HG03342 (cell line): ENCODE measurements around the gene SUMO3.

Source experiments
- ATAC-seq: cut with Tn5 transposase; IDR thresholded peaks from one replicate; pipeline ENCODE4 v1.9.1; 2021; ENCODE audit warnings: mild to moderate bottlenecking, moderate library complexity; ENCODE audit not compliant: unreplicated experiment

SUMO3 gene

DNA sequence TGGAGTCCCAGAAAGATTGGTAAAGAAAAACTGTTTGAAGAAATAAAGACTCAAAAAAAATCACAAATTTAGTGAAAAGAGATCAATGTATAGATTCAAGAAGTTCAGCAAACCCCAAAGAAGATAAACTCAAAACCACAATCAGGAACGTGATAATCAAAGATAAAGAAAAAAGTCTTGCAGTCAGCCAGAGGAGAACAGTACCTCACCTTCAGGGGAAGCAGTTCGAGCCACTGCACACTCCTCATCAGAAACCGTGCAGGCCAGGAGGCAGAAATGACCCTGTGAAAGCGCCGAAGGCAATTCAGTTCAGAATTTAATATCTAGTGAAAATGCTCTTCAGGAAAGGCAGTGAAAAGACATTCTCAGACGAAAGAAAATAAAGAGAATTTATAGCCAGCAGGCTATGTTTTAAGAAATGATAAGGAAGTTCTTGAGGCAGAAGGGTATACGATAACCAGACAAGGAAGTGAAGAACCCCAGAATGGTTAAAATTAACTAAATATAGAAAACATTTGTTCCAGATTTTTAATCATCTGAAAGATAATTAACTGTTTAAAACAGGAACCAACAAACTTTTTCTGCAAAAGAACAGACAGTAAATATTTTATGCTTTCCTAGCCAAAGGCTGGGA, 13.5 kb upstream of the SUMO3 start:
- no peak for ATAC-seq

DNA sequence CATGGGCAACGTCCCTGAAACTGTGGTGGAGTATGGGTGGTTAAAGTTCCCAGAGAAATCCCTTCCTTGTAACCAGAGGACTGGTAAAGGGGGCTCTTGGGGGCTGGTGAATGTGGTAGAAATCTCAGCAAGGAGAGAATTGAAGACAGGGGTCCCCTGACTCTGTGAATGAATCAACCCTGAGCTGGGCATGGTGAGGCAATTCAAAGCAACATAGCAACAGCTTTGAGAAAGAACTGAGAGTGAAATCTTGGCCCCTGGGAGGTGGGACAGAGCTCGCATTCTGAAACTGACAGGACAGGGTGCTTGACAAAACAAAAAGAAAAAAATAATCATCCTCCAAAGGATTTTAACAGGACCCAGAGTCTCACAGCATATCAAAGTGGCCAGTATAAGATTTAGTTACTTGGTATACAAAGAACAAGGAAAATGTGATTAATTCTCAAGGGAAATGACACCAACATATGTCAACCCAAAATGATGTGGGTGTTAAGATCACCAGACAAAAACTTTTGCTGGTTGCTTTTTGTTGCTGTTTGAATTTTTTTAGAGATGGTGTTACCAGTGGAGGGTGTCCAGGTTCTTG, 11.7 kb upstream of the SUMO3 start:
- ATAC-seq: no peak

DNA sequence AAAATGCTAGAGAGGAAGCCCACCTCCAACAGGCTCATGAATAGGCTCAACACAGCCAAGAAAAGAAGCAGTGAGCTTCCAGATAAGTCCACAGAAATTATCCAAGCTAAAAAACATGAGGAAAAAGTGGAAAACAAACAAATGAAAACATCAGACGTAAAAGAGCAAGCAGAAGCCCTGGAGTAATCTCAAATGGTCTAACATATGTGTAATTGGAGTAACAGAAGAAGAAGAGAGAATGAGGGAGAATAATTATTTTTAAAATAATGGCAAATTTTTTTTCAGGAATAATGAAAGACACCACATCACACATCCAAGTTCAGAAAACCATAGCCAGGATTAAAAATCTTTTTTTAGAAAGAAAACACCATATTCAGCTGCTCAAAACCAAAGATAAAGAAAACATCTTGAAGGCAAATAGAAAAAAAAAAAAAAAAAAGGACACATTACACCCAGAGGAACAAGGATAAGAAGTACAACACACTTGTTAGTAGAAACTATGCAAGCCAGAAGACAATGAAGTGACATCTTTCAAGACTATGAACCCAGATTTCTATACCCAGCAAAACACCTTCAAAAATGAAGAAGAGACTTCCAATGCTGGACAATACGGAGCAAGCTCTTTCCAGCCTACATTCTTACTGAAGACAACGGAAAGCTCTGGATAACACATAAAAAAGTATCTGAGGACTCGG, 10.6 kb upstream of the SUMO3 start:
- ATAC-seq: no peak

DNA sequence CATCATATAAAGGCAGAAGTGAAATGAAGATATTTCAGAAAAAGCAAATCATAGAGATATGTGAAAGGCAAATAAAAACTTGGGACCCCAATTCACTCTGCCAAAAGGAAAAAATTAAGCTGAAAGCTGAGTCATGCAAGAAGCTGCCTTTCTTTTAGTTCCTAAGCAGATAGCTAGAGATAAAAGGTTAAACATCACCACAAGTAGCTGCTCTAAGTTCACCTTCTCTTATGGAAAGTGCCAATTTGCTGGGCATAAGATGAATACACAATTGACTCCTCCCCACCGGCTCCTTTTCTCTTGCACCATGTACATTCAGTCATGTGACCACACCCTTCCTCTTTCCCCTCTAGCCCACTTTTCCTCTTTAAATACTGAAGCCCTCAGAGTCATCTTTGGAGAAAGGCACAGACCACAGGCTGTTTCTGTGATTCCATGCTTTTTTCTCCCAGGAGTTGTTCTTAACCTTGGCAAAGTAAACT, 5.4 kb upstream of the SUMO3 start:
- ATAC-seq: no peak

DNA sequence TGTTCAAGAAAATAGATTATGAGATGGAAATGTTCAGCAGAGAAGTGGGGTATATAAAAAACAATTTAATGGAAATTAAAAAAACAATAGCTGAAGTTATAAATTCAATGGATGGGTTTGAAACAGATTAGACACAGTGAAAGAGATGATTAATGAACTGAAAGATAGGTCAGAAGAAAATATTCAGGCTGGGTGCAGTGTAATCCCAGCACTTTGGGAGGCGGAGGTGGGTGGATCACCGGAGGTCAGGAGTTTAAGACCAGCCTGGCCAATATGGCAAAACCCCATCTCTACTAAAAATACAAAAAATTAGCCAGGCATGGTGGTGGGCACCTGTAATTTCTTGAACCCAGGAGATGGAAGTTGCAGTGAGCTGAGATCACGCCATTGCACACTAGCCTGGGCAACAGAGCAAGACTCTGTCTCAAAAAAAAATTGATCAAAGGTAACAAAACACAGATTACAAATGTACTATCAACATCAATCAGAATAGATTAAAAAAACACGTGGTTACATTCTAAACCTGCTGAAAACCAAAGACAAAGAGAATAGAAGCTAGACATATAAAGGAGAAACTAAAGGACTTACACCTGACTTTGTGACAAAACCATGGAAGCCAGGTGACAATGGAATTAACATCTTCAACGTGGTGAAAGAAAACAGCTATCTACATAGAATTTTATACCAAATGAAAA, 4.8 kb upstream of the SUMO3 start:
- ATAC-seq: no peak

DNA sequence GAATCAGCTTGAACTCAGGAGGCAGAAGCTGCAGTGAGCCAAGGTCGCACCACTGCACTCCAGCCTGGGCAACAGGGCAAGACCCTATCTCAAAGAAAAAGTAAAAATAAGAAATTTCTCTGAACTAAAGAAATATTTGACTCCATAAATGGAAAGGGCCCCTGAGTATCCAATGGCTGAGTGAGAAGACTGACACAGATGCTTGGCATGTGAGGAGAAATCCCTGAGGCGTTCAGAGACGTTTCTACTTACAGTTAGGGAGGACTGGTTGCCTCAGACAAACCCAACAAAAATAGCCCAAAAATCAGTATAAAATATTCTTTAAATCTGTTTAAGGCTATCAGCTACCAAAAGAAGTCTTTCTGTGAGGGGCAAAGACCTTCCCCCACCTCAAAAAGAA, 3.0 kb upstream of the SUMO3 start:
- no peak for ATAC-seq

DNA sequence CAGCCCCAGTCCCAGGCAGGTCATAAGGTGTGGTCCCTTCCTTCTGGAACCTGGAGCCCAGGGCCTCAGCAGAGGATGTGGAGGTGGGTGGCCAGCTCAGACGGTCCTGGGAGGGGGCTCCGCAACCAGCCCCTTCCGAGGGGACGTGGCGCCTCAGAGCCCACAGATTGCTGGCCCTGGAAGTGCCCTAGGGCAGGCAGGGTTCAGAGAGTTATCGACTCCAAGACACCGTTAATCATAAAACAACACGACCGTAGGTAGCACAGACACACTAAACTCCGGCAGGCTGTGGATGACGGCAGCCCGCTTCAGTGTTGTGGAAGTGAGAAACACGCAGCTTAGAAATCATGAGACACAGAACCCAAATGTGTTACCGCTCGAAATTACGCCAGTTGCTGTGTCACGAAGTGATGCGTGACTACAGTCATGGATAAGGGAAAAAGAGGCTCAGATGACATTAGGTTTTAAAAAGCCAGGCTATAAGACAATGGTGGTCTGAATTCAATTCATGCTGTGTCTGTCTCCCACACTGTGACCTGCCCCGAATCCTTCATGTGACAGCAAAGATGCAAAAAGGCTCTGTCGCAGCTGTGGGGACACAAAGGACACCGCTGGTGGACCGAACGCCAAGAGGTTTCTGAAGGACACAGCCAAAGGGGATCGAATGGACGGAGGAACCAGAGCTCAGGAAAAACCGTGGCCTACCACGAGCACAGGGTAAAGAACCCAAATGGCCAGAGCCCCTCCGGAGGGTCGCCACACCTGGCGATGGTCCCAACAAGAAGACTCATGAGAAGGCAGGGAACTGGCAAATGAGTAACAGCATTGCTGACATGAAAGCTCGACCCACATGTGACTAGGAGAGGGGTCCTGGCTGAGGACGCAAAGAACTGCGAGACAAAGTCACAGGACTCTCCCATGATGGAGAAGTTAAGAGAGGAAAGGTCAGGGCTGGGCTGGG, 1.7 kb upstream of the SUMO3 start:
- ATAC-seq: no peak

DNA sequence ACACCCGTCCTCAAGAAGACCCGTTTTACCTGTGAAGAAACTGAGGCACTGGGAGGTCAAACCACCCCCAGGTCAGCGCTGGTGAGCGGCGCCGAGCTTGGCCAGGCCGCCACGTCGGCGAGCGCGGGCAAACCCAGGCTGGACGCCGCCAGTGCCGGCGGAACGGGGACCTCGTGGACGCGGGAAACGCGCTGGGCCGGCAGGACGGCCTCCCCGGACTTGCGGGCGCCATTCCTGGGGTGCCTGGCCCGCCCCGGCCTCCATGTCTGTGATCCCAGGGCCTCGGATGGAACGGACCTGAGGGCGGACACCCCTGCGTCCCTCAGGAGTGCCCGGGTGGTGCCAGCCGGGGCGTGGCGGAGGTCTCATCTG, 764 bp upstream of the SUMO3 start:
- no peak for ATAC-seq

DNA sequence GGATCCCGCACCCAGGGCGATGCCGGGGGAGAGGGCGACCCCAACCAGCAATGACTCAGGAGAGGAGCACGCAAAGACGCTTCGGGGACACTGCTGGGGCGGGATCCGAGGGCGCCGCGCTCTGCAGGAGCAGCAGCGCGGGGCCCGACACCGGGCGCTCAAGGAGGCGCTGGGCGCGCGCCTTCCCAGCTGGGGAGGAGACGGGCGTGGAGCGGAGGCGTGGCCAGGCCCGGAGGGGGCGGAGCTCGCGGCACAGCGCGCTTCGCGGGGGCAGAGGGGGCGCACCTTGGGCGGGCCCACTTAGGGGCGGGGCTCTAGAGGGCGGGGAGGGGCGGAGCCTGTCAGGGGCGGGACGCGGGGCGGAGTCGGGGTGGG, 369 bp downstream of the SUMO3 start:
- ATAC-seq: peak; percentile 70

DNA sequence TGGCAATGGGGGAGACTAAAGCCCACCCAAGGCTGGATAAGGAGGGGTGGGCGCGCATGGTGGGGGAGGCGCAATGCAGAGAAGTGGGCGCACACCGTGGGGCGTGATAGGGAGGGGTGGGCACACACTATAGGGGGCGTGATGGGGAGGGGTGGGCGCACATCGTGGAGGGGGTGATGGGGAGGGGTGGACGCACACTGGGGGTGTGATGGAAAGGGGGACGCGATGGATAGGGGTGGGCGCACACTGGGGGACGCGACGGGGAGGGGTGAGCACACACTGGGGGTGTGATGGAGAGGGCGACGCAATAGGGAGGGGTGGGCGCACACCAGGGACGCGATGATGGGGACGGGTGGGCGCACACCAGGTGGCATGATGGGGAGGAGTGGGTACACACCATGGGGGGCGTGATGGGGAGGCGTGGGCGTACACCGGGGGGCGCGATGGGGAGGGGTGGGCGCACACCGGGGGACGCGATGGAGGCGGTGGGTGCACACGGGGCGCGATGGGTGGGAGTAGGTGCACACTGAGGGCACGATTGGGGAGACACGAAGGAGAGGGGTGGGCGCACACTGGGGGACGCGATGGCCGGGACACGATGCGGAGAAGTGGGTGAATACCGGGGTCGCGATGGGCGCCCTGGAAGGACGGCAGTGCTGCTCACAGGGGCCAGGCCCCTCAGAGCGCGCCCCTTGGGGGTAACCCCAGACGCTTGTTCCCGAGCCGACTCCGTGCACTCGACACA, 929 bp downstream of the SUMO3 start:
- no peak for ATAC-seq

DNA sequence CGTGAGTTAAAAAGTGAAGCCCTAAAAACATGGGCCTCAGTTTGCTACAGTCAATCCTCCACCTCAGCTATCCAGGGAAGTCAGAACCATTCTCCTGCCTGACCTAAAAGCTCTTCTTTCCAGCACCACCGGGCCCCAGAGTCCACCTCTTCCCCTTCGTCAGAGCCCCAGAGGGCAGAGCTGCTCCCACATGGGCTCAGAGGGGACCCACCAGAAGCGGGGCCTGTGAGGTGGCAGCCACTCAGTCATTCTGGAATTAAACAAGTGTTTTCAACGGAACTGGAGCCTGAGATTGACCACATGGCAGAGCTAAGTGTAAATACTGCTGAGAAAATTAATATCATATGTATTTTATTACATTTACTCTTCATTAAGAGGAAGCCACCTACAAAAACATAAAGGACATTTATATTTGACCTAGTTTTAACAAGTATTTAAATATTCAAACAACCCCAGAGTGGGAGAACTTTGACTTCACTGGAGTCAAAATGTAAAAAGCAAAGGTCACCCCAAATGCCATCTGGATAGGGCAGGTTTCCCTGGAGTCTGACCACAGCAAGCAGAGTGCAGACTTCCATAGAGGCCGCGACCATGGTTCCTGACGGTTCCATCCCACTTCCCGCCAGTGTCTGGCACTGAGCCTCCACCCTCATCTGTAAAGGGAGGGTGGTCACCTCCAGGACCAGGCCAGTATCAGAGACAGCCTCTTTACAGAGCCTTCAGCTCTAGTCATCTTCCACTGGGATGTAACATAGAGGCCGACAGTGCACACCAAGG, 1.8 kb downstream of the SUMO3 start:
- no peak for ATAC-seq

DNA sequence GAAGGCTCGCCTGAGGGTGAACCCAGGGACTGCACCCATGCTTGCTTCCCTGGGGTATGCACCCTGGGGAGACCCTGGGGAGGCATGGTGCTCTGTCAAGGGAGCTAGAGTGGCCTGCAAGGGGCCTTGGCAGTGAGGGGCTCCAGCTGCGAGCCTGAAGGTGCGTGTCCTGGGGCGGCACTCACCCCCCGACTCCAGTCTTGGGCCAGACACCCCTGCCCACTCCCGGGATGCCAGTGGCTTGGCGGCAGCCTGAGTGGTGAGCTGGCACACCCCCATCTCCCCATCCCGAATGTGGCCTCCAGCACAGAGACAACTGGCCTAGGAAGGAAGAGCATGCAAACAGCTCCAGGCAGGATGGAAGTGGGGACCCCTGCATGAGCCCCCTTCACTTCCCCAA, 2.6 kb downstream of the SUMO3 start:
- ATAC-seq: no peak

DNA sequence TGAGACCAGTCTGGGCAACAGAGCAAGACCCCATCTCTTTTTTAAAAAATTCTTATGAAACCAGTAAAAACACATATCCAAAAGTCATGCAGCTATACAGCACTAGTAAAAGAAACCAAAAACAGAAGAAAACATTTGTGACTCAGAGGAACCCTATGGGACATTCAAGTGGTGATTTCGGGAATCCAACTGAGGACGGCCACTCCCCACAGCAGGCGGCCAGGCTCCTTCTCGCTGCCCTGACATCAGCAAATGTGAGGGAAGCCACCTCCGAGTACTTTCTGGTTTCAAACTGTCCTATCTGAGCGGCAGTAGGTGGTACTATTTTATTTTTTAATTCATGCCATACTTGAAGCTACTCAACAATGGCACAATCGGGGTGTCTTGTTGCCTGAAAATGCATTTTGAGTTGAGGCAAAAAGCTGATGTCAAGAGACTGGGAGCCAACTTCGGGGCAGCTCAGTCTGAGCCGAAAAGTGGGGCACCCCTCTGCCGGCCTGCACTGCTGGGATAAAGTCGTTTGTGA, 3.3 kb downstream of the SUMO3 start:
- ATAC-seq: no peak

DNA sequence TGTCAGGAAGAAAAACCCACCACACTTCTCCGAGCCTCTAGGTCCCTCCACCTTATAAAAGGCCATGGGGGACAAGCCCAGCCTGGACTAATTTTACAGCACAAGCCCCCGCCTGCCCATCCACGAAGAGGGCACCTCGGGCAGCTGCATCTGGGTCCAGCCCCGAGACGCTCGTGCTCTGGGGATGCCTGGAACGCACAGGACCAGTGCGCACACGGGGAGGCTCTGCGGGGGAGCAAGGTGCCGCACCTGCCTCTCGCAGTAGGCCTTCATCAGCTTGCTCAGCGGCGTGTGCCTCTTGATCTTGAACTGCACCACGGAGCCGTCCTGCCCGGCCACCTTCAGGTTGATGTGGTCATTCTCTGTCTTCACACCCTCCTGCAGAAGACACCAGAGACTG, 4.1 kb downstream of the SUMO3 start:
- no peak for ATAC-seq

DNA sequence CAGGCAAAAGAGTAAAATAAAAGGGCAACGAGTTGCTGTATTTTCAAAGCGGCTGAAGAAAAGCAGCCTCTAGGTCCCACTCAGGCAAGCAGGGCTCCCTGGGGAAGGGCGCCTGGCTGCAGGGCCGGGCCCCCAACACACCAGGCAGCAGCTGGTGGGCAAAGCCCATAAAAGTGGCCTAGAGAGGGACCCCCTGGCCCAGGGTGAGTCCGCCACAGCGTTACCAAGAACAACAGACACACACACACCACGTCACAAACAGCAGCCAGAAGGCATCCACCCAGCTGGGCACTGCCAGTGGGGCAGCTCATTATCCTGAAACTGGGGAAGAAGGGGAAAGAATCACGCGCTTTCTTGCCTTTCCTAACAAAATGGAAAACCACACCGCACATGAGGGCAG, 4.7 kb downstream of the SUMO3 start:
- ATAC-seq: no peak

DNA sequence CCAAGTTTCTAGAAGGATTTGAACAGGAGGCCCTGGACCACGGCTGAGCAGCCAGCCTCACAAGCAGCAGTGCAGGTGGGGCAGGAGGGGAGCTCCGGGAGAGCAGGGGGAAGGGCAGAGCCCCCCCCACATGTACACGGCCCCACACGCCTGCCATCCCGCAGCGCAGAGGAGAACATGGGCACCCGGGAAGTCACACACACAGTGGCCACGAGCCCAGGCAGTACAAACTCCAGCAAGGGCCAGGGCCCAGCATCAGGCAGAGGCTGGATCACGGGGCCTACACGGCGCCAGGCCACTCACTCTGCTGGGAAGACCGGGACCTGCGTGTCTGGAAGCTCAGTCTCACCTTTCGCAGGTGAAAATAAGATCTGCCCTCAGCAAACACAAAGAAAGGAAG, 5.2 kb downstream of the SUMO3 start:
- ATAC-seq: no peak

DNA sequence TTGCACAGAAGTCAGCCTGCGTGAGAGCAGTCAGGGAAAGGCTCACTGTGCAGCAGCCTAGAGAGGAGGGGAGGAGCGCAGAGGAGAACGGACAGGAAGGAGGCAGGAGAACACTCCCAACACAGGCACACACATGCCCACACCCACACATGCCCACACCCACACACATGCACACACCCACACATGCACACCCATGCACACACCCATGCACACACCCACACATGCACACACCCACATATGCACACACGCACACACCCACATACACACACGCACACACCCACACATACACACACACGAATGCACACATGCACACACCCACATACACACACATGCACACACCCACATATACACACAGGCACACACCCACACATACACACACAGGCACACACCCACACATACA, 7.1 kb downstream of the SUMO3 start:
- ATAC-seq: no peak

DNA sequence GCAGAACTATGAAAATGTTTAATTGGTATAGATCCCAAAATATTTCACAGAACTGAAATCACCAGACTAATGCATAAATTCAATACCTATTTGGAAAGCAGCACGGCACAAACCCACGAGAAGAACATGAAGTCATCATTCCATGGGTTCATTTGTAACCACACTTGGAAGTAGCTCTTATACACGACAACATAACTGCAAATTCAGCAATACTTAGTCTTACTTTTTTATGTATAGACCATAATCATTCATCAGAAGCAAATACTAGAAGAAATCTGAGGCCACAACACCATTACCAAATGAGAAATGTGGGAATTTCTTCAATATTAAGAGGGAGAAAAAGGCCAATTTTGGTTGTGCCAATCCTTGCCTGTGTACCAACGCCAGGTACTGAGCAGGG, 12.0 kb downstream of the SUMO3 start:
- no peak for ATAC-seq

DNA sequence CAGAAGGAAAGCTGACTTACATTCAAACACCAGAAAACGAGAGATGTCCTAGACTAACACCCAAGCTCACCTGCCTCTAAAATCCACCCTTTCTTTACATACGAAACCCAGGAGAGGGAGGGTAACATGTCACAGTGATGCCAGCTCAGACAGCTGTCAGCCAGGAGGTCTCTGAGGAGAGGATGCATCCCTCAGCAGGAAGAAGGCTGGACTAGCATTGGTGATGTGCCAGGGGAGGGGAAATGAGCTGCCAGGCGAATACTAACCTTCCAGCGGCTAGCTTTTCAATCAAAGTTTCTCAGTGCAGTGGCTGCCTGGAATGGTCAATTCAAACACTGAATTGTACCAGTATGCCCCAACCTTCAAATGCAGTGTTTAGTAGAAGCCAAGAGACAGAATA, 12.6 kb downstream of the SUMO3 start:
- ATAC-seq: no peak
